VCaP (cell line): ENCODE measurements around the gene SMYD3.

Experiments used
- H3K27ac ChIP-seq: fragments of 450-650 bp; 2 replicates; pipeline ENCODE4 v1.5.1; 2017
- TF ChIP-seq, protein P1 (sequence below): fragments of 450-650 bp; conservative IDR thresholded peaks from 2 replicates; pipeline ENCODE4 v1.5.1; 2017; ENCODE audit warnings: mild to moderate bottlenecking, moderate library complexity

Gene SMYD3

DNA sequence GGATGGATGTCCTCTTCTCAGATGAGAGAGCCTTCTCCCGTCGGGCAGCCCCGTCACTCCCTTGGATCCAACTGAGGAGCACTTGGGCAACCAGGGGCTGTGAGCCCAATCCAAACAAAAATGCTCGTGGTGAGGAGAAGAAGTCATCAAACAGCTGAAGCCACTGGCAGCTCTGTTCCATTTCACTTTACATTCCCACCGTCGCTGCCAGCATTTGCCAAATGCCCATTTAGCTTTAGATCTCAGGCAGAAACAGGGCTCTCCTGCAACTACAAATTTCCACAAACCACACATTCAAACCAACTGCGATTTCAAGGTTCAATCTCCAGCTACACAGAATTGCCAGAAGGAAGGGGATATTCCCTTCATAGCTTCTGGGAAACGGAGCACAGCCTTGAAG lies 634.6 kb downstream of the SMYD3 start:
- H3K27ac ChIP-seq: no peak overlapping the region
- TF ChIP-seq, protein P1, sequence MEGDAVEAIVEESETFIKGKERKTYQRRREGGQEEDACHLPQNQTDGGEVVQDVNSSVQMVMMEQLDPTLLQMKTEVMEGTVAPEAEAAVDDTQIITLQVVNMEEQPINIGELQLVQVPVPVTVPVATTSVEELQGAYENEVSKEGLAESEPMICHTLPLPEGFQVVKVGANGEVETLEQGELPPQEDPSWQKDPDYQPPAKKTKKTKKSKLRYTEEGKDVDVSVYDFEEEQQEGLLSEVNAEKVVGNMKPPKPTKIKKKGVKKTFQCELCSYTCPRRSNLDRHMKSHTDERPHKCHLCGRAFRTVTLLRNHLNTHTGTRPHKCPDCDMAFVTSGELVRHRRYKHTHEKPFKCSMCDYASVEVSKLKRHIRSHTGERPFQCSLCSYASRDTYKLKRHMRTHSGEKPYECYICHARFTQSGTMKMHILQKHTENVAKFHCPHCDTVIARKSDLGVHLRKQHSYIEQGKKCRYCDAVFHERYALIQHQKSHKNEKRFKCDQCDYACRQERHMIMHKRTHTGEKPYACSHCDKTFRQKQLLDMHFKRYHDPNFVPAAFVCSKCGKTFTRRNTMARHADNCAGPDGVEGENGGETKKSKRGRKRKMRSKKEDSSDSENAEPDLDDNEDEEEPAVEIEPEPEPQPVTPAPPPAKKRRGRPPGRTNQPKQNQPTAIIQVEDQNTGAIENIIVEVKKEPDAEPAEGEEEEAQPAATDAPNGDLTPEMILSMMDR: no peak

DNA sequence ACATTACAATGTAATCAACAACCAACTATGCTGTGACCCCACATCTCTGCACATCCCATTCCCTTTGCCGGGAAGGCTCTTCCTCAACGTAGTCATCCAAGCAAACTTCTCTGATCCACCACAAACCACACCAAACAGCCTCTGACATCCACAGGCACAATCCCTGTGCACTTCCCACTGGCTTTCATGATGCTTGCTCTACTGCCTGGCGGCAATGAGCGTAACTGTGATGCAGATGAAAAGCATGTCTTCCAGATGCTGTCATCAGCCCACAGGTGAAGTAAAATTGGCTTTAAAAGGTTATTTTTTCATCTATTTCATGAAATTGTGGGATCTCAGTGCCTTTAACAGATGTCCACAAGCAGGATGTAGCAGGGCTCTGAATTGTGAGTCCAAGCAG lies 635.2 kb downstream of the SMYD3 start:
- TF ChIP-seq, protein P1: no peak
- no peak overlapping the region for H3K27ac ChIP-seq

DNA sequence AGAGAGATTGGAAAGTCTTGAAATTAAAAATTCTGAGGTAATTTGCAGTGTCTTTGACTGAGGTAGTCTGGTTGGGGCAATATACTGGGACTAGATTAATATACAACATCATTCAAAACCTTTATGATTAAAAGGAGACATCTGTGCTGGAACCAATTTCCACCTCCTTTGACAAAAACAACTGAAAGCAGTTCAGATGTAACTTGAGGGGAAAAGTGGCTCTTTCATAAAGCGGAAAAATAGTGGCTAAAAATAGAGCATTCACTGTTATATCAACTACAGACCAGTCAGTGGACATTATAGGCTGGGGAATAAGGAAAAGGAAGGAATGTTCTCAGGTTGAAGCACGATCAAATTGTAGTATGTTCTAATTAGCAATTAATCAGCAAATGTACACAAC lies 635.9 kb downstream of the SMYD3 start:
- H3K27ac ChIP-seq: no peak overlapping the region
- TF ChIP-seq, protein P1: no peak

DNA sequence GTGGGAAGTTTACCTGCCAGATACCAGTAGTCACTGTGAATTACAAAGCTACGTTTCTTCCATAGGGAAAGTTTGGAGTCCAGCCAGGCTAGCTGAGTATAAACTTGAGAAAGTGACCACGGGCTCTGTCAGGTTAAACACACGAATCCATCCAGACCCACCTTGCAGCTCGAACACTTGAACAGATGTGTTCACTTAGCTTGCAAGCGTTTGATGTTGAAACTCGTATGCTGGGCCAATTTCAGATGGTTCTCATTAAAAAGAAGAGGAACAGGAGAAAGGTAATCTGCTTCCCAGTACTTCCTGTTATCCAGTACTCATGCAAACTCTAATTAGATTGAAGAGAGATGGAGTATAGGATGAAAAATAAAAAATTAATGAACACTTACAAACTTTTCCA lies 636.4 kb downstream of the SMYD3 start:
- H3K27ac ChIP-seq: no peak overlapping the region
- TF ChIP-seq, protein P1: no peak

DNA sequence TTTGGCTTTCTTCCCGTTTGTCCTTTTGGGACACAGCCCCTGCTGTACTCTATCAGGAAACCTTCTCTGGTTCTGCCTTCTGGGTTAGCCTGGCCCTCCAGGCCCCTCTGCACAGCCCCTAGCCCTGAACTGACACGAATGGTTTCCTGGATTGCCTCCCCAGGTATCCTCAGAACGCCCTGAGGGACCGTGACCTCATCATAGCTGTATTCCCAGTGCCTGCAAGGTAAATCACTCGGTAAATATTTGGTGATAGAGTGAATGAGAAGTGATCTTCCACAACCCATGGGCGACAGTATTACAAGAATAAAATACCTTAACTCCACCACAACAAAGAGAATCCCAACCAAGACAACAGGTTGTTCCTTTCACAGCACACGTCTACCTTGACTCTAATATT lies 637.2 kb downstream of the SMYD3 start:
- TF ChIP-seq, protein P1: no peak
- H3K27ac ChIP-seq: no peak overlapping the region

DNA sequence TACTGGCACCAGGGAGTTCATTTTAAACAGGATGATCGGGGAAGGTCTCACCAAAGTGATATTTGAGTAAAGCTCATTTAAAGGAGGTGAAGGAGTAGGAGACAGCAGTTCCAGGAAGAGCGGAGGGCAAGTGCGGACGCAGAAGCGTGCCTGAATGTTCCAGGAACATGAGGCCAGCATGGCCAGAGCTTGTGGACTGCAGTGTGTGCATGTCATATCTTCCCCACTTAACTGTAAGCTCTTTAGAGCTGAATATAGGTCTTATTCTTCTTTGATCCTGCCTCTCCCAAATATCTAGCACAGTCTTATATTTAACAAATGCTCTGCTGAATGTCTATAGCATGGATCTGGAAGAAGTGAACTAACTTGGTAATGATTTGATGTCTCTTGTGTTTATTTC lies 639.3 kb downstream of the SMYD3 start:
- H3K27ac ChIP-seq: no peak overlapping the region
- TF ChIP-seq, protein P1: no peak

DNA sequence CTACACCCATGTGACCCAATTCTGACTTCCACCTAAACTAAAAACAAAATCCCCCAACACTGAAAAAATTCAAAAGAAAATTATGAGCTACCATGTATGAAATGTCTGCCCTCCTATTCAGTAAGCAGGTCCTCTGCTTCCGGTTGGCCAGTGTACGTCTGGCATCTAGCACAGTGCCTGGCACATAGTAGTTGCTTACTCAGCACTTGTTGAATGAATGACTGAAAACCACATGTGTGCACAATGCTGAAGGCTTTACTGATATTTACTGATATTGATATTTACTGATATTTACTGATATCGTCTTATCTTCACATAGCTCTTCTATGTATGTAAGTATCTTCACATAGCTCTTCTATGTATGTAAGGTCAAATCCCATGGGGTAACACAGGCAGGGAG lies 642.2 kb downstream of the SMYD3 start:
- no peak overlapping the region for H3K27ac ChIP-seq
- TF ChIP-seq, protein P1: no peak
